ENCODE results near the gene ZKSCAN5.

DNA sequence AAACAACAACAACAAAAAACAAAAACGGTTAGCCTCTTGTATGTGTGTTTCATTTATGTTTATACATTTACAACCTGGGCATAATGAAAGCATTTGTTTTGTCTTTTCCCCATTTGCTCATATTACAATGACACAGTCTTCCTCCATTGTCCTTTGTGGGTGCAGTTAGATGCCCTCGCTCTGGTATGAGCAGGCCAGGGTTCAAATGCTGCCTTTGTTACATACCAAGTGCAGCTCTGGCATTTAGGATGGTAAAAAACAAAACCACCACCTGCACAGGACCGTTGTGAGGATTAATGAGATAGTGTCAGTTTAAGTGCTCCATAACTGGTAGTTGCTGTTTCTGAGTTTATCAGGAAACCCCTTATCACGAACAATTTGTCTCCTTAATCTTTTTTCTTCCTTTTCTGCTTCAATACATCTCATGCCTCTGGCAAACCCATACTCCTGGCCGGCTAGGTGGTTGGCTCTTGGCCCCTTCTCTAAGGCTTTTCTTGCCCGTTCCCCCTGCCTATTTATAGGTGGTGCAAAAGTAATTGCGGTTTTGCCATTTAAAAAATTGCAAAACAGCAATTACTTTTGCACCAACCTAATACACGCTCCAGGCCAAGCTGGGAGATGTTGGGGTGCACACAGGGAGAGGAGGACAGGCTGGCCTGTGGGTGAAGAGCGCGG, 75.0 kb downstream of the ZKSCAN5 start:
- TF ChIP-seq, protein P1, sequence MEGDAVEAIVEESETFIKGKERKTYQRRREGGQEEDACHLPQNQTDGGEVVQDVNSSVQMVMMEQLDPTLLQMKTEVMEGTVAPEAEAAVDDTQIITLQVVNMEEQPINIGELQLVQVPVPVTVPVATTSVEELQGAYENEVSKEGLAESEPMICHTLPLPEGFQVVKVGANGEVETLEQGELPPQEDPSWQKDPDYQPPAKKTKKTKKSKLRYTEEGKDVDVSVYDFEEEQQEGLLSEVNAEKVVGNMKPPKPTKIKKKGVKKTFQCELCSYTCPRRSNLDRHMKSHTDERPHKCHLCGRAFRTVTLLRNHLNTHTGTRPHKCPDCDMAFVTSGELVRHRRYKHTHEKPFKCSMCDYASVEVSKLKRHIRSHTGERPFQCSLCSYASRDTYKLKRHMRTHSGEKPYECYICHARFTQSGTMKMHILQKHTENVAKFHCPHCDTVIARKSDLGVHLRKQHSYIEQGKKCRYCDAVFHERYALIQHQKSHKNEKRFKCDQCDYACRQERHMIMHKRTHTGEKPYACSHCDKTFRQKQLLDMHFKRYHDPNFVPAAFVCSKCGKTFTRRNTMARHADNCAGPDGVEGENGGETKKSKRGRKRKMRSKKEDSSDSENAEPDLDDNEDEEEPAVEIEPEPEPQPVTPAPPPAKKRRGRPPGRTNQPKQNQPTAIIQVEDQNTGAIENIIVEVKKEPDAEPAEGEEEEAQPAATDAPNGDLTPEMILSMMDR (IDR thresholded peaks at IDR 0.05): no peak
- TF ChIP-seq EP300 (IDR thresholded peaks at IDR 0.05; ENCODE audit: low read depth) (no peak), POLR2AphosphoS5 (IDR thresholded peaks at IDR 0.05) (no peak), POLR2A (IDR thresholded peaks at IDR 0.05) (no peak)

Data from transverse colon (tissue), 4 donors.